Stimulated activated naive B cell treated with anti-CD40 and anti-IgM and Interleukin-4, amounts not matched to agents 10 μg/mL and 1 μg/mL and 100 μg/mL, for 72 hours (primary cell): ENCODE measurements around the gene FIGNL2.

Experiments used
- ATAC-seq, 2 donors: fragments of 150-1000 bp; cut with Tn5 transposase; replicated peaks; 2 replicates each; pipeline ENCODE4 v1.10.0; 2021; ENCODE audit warnings: moderate library complexity in 1 of 2
- DNase-seq: peaks from one replicate; pipeline ENCODE4 v3.0.0; 2021
- H3K27ac Mint-ChIP-seq: one replicate; pipeline ENCODE4 v1.8.0; 2022; ENCODE audit warnings: mild to moderate bottlenecking, mixed read lengths
- H3K27me3 Mint-ChIP-seq, 2 donors: one replicate each; pipeline ENCODE4 v1.8.0; 2022; ENCODE audit warnings: mixed read lengths in 2 of 2
- H3K36me3 Mint-ChIP-seq, 2 donors: one replicate each; pipeline ENCODE4 v1.8.0; 2022; ENCODE audit warnings: mixed read lengths in 2 of 2, mild to moderate bottlenecking in 1 of 2
- H3K4me1 Mint-ChIP-seq, 2 donors: one replicate each; pipeline ENCODE4 v1.8.0; 2022; ENCODE audit warnings: mixed read lengths in 2 of 2, mild to moderate bottlenecking in 1 of 2
- H3K4me3 Mint-ChIP-seq, 2 donors: one replicate each; pipeline ENCODE4 v1.8.0; 2022; ENCODE audit warnings: mild to moderate bottlenecking in 2 of 2, mixed read lengths in 2 of 2, moderate library complexity in 1 of 2
- H3K9me3 Mint-ChIP-seq, 2 donors: one replicate each; pipeline ENCODE4 v1.8.0; 2022; ENCODE audit warnings: mixed read lengths in 2 of 2, mild to moderate bottlenecking in 1 of 2

FIGNL2 gene

DNA sequence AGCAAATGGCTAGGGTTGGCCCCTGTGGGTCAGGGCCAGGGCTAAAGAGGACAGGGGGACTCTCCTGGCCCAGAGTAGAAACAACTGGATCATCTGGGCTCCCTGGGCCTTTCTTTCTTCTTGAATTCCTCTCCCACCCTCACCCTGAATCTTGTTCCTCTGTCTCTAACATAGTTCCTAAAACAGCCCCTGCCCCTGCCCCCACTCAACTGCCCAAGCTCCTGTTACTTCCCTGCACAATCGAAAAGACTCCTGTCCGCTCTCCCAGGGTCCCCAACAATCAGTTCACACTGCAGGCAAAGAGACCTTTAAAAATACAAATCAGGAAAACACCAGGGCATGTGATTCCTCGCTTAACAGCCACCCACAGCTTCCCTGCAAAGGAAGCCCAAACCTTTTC is 21.4 kb upstream of the FIGNL2 start:
- Mint-ChIP-seq H3K27me3 (peaks cover 77 to 79% of the 10 kb centered on the region in 2 donors), H3K4me1 (peaks cover 23 to 38% of the 10 kb centered on the region in 2 donors), H3K27ac (no peak overlapping the region), H3K36me3 (no peaks in the 10 kb centered on the region), H3K4me3 (peak overlapping the region in 1 of 2 donors; percentile 51), H3K9me3 (no peaks in the 10 kb centered on the region)
- ATAC-seq (no peak), DNase-seq (no peak)

DNA sequence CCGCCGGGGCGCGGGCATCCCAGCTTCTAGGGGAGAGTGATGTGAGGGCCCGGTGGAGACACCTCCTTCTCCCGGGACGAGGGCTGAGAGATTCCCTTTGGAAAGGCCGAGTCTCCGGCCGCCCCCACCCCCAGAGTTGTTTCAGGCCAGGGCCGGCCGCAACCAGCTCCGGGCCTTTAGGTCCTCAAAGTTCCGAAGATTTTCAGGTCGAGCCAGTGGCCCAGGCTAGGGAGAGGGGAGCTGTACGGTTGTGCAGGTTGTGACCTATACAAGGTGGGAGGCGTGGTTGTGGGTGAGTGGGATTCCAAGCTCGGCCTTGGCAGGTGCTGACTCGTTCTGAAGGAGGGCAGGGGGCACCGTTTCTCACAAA is 21.0 kb upstream of the FIGNL2 start:
- Mint-ChIP-seq H3K27ac (no peak overlapping the region), H3K4me3 (no peak overlapping the region), H3K36me3 (no peaks in the 10 kb centered on the region), H3K4me1 (peaks cover 26 to 42% of the 10 kb centered on the region in 2 donors), H3K27me3 (peaks cover 80 to 83% of the 10 kb centered on the region in 2 donors), H3K9me3 (no peaks in the 10 kb centered on the region)
- ATAC-seq (no peak), DNase-seq (no peak)

DNA sequence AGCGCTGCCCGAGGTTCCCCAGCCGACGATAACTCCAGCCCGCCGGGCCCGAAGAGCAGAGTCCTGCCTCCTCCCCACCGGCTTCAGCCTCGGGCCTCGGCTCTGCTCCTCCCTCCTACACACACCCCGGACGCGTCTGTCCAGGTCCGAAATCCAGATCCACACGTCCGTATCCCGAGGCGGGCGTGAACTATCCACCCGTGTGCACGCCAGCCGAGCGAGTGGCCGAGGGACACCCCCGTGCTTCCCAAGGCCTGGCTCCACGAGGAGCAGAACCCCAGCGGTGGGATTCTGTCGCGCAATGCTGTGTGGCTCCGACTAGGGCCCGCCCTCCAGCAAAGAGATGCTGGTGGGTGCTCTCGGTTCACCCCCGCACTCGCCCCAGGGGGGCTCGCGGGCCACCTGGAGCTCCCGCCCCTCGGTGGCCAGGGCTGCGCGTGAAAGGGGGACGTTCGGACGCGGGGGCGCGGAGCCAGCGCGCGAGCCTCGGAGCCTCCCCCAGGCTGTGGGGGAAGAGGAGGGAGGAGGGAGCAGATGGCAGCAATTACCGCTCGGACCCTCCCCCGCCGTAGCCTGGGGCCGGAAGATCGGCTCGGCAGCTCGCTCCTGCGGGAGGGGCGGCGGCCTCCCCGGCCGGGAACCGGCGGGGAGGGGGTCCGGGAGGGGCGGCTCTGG is 20.4 kb upstream of the FIGNL2 start:
- no peaks in the 10 kb centered on the region for H3K36me3 Mint-ChIP-seq
- no peaks in the 10 kb centered on the region for H3K9me3 Mint-ChIP-seq
- DNase-seq (no peak), ATAC-seq (no peak)
- H3K4me1 Mint-ChIP-seq, result peaks cover 26 to 45% of the 10 kb centered on the region in 2 donors
- no peak overlapping the region for H3K27ac Mint-ChIP-seq
- H3K4me3 Mint-ChIP-seq, result peak overlapping the region; percentile 49 to 76
- H3K27me3 Mint-ChIP-seq, result peaks cover 76 to 82% of the 10 kb centered on the region in 2 donors

DNA sequence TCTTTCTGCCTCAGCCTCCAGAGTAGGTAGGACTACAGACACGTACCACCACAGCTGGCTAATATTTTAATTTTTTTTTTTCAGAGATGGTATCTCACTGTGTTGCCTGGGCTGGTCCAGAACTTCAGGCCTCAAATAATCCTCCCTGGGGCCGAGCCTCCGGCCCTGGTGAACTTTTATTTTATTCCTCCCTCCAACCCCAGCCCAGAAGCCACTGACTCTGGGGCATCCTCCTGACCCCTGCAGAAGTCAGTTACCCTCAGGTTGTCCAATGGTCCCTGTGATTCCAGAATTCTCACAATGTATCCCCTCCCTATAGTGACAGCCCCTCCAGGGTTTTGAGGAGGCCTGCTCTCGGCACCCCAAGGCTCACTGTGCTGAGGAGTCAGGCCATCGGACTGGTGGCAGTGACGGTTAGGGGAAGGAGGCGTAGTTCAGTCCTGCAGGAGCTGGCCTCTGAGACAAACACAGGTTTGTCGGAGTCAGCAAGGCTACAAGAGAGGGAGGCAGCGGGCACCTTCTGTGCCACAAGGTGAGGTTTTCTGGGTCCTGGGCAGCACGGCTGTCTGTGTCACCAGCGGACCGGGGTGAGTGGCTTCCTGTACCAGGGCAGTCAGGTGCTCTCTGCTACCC is 19.4 kb upstream of the FIGNL2 start:
- H3K4me1 Mint-ChIP-seq, result peaks cover 32 to 52% of the 10 kb centered on the region in 2 donors
- no peak for ATAC-seq

DNA sequence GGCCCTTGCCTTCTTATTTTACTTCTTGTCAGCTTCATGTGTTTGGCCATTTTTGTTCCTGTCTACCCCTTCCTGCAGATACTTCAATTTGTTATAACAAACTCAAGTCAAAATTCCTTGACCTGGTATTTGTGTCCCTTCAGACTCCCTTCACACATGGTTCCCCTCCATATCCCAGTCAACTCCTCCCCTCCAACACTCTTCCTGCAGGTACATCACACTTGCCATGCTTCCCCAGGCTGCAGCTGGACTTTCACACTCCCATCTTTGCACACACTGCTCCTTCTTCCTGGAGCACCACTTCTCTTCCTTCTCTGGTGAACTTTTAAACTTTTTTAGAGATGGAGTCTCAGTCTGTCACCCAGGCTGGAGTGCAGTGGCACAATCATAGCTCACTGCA is 18.9 kb upstream of the FIGNL2 start:
- no peaks in the 10 kb centered on the region for H3K36me3 Mint-ChIP-seq
- no peak for DNase-seq
- no peaks in the 10 kb centered on the region for H3K9me3 Mint-ChIP-seq
- no peak overlapping the region for H3K4me3 Mint-ChIP-seq
- H3K27me3 Mint-ChIP-seq, result peaks cover 79 to 88% of the 10 kb centered on the region in 2 donors
- H3K27ac Mint-ChIP-seq, result no peak overlapping the region
- ATAC-seq, result no peak
- peaks cover 32 to 53% of the 10 kb centered on the region in 2 donors for H3K4me1 Mint-ChIP-seq

More for the DNA sequence above, 19.4 kb upstream of the FIGNL2 start:
- H3K4me3 Mint-ChIP-seq, result peak overlapping the region; percentile 3 to 20
- no peak for DNase-seq
- H3K9me3 Mint-ChIP-seq, result no peaks in the 10 kb centered on the region
- H3K27ac Mint-ChIP-seq, result no peak overlapping the region
- no peaks in the 10 kb centered on the region for H3K36me3 Mint-ChIP-seq
- H3K27me3 Mint-ChIP-seq, result peaks cover 80 to 87% of the 10 kb centered on the region in 2 donors

DNA sequence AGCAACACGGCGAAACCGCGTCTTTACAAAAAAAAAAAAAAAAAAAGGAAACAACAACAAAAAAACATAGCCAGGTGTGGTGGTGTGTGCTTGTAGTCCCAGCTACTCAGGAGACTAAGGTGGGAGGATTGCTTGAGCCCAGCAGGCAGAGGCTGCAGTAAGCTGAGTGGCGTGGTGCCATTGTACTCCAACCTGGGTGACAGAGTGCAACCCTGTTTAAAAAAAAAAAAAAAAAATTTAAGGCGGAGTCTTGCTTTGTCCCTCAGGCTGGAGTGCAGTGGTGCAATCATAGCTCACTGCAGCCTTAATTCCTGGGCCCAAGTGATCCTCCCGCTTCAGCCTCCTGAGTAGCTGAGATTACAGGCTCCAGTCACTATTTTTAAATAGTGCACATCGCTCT is 18.2 kb upstream of the FIGNL2 start:
- no peak overlapping the region for H3K4me3 Mint-ChIP-seq
- no peaks in the 10 kb centered on the region for H3K9me3 Mint-ChIP-seq
- no peak overlapping the region for H3K27ac Mint-ChIP-seq
- peaks cover 32 to 53% of the 10 kb centered on the region in 2 donors for H3K4me1 Mint-ChIP-seq
- no peak for DNase-seq
- no peak for ATAC-seq
- H3K36me3 Mint-ChIP-seq, result no peaks in the 10 kb centered on the region
- peaks cover 80 to 88% of the 10 kb centered on the region in 2 donors for H3K27me3 Mint-ChIP-seq

DNA sequence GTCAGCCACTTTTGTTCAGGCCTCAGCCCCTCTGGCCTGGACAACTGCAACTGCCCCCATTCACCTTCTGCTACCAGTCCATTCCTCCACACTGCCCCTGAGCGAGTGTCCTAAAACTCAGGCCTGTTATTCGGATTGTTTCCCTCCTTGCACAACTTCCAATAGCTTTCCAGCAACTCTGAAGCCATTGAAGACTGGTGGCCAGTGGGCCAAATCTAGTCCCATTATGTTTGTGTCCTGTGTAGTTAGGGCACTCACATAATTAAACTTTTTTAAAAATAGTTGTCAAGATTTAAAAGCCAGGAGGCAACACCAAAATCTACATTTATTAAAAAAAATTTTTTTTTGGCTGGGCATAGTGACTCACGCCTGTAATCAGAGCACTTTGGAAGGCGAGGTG is 17.8 kb upstream of the FIGNL2 start:
- ATAC-seq, result no peak
- Mint-ChIP-seq H3K4me1 (peaks cover 32 to 51% of the 10 kb centered on the region in 2 donors), H3K36me3 (no peaks in the 10 kb centered on the region), H3K27ac (no peak overlapping the region), H3K9me3 (no peaks in the 10 kb centered on the region), H3K4me3 (no peak overlapping the region), H3K27me3 (peaks cover 80 to 88% of the 10 kb centered on the region in 2 donors)
- DNase-seq, result no peak

DNA sequence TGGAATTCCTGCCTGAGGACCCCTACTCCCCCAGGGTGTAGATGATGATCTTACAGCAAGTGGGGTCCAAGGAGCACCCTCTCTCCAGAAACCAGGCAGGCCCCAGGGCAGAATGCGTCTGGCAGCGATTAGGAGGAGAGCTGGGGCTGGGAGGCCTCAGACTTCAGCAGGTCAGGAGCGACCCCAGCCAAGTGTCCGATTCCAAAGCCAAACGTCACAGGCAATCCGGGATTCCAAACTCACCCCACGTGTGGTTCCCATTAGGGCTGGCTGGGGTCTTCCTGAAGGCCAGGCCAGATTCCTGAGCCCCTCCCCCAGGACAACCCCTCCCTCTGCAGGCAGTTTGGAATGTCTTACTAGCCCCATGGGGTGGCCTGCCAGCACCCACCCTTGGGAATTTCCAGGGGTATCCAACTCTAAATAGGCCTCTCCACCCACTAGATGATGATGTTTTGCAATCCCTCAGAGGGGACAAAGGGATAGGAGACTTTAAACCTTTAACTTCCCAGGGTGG is 17.3 kb upstream of the FIGNL2 start:
- Mint-ChIP-seq H3K27me3 (peaks cover 80 to 88% of the 10 kb centered on the region in 2 donors), H3K4me1 (peaks cover 28 to 46% of the 10 kb centered on the region in 2 donors), H3K27ac (no peak overlapping the region), H3K4me3 (no peak overlapping the region), H3K36me3 (no peaks in the 10 kb centered on the region), H3K9me3 (no peaks in the 10 kb centered on the region)
- ATAC-seq (no peak), DNase-seq (no peak)

DNA sequence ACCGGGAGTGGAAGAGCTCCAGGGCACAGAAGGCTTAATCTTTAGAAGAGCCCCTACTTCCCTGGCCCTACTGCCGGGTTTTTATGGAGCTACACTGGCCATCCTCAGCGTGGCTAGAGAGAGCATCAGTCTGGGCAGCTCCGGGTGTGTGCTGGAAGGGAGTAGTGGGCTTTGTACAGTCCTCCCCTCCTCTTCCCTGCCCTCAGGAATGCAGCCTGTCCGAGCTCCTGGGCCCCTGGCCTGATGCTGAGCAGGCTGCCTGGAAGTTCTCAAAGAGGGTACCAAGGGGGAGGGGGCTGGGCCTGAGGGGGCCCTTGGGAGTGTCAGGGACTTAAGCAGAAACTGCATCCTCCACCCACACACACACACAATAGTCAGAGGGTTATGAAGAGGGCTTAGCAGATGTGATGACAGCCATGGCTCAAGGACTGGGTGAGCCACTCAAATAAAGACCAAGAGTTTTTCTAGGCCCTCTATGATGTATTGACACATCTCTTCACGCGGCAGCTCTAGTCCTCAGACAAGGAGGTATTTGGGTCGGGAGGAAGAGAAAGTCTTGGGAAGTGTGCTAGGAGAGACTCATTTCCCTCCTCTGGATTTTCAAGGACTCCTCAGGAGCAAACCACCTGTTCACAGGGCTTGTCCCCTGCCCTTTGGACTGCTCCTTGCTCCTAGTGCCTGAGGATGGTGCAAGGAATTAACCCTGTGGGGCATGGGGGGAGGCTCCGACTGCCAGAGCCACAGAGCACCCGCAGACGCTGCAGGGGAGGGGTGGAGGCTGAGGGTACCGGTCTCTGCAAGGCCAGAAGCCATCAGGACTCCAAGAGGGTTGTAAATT is 16.5 kb upstream of the FIGNL2 start:
- Mint-ChIP-seq H3K36me3 (no peaks in the 10 kb centered on the region), H3K9me3 (no peaks in the 10 kb centered on the region), H3K4me3 (peak overlapping the region in 1 of 2 donors; percentile 62), H3K4me1 (peaks cover 21 to 39% of the 10 kb centered on the region in 2 donors), H3K27me3 (peaks cover 77 to 88% of the 10 kb centered on the region in 2 donors), H3K27ac (no peak overlapping the region)
- ATAC-seq (peak; percentile 53 to 54), DNase-seq (no peak)

DNA sequence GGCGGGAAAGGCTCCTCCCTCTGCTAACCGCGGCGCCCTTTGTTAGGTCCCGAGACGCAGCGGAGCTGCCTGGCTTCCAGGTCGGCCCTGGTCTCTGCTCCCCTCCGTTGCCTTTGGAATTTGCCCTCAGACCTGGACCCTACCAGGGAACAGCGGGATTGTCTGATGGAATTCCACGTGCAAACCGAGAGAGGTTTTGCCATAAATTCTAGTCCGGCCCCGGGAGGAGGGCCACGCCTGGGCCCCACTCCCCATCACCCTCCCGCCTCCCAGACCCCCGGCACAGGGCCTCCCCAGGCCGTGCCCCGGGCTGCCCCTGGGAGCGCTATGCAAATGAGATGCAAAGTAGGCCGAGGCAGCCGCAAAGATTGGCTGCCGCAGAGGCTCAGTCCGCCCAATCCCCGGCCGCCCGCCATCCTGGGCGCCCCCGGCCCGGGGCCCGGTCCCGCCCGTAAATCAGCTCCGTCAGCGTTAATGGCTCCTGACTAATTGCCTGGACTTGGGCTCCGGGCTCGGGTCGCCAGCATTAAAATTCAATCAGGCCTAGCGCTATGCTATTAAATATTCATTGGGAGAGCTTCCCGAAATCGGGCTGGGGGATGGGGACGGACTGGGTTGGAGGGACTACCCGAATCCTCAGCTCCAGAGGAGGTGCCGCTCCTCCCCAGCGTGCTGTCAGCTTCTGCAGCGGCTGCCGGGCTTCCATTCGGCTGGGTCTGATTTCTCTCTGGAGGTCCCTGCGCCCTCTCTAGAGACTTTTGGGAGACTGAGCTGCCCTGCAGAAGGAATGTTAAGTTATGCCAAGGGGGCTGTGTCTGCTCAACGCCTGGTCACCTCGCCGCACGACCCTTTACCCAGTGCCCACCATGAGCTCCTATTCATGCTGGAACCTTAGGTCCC is 15.7 kb upstream of the FIGNL2 start:
- Mint-ChIP-seq H3K27ac (no peak overlapping the region), H3K9me3 (no peaks in the 10 kb centered on the region), H3K4me1 (peaks cover 16 to 30% of the 10 kb centered on the region in 2 donors), H3K36me3 (no peaks in the 10 kb centered on the region), H3K4me3 (peak overlapping the region in 1 of 2 donors; percentile 62), H3K27me3 (peaks cover 75 to 89% of the 10 kb centered on the region in 2 donors)
- DNase-seq (no peak), ATAC-seq (peak; percentile 75 to 83)

DNA sequence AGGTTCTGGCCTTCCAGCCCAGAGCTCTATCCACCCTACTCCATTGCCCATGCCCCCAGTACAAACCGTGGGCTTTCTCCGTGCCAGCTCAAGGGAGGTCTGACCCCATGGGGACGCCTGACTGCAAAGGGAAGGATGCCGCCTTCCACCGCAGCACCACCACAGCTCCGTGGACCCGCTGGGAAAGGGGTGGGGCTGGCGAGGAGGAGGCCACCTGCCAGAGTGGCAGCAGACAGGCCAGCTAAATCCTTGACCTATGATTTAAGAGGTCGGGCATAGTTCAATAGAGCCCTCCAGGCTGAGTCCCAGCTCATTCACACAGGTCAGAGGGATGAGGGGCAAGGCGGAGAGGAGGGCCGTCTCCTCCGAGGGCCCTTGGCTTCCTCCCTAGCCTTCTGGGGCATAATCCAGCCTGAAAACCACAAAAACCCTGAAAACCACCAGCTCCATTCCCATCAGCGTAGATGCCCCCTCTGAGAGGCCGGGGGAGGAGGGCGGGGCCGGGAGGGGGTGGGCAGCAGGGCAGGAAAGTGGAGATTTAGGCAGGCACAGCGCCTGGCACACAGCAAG is 14.9 kb upstream of the FIGNL2 start:
- Mint-ChIP-seq H3K27ac (no peak overlapping the region), H3K4me1 (peaks cover 10 to 24% of the 10 kb centered on the region in 2 donors), H3K36me3 (no peaks in the 10 kb centered on the region), H3K4me3 (peak overlapping the region; percentile 39 to 53), H3K27me3 (peaks cover 72 to 88% of the 10 kb centered on the region in 2 donors), H3K9me3 (no peaks in the 10 kb centered on the region)
- no peak for DNase-seq
- peak; percentile 13 to 23 for ATAC-seq

DNA sequence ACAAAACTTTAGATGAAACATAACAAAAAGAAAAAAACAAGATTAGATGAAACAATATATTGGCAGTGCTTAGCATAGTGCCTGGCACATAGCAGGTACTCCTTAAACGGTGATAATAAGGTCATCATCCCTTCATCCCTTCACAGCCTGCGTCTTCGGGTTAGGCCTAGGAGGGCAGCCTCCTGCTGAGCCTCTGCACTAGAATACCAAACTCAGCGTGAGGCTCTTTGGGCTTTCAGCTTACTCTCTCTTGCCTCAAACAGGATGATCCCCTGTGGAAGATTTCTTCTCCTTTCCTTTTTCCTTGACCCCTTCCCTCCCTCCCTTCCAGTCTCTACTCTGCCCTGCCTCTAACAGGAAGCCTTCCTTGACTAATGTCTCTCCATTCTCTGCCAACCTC is 14.4 kb upstream of the FIGNL2 start:
- H3K4me3 Mint-ChIP-seq, result peak overlapping the region in 1 of 2 donors; percentile 53
- no peaks in the 10 kb centered on the region for H3K36me3 Mint-ChIP-seq
- no peak for ATAC-seq
- DNase-seq, result no peak
- no peaks in the 10 kb centered on the region for H3K9me3 Mint-ChIP-seq
- H3K27me3 Mint-ChIP-seq, result peaks cover 67 to 83% of the 10 kb centered on the region in 2 donors
- H3K4me1 Mint-ChIP-seq, result peaks cover 9 to 20% of the 10 kb centered on the region in 2 donors
- H3K27ac Mint-ChIP-seq, result no peak overlapping the region

DNA sequence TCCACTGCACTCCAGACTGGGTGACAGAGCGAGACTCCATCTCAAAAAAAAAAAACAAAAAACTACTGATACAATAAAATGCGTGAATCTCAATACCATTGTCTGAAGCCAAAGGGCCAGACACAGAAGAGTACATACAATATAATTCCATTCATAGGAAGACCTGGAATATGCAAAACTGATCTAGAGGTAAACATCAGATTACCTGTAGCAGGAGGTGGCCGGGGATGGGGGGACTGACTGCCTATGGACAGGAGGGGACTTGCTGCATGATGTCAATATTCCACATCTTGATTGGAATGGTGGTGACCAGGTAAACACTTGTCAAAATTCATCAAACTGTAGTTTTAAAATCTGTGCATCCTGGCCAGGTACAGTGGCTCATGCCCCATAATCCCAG is 12.5 kb upstream of the FIGNL2 start:
- DNase-seq (no peak), ATAC-seq (no peak)
- Mint-ChIP-seq H3K27ac (no peak overlapping the region), H3K4me1 (peaks cover 9 to 20% of the 10 kb centered on the region in 2 donors), H3K9me3 (no peaks in the 10 kb centered on the region), H3K36me3 (no peaks in the 10 kb centered on the region), H3K4me3 (no peak overlapping the region), H3K27me3 (peaks cover 66 to 83% of the 10 kb centered on the region in 2 donors)
